OCI-LY3 (cell line): ENCODE data around the gene HS6ST1.

ENCODE experiments used
- H2AFZ ChIP-seq: fragments of 200-600, 300-600 bp; shearing (Covaris generic); 2 replicates; pipeline ENCODE4 v1.6.0; 2014; ENCODE audit warnings: antibody characterized with exemption, low read depth, low read length
- H3K27ac ChIP-seq: fragments of 200-600, 300-600 bp; sonication (generic); 2 replicates; pipeline ENCODE4 v1.5.1; 2014; ENCODE audit warnings: mild to moderate bottlenecking, low read length, moderate library complexity, mixed read lengths
- H3K27me3 ChIP-seq: fragments of 200-600, 300-600 bp; sonication (generic); 2 replicates; pipeline ENCODE4 v1.6.1; 2014; ENCODE audit warnings: low read depth, low read length, mixed read lengths
- H3K36me3 ChIP-seq: fragments of 200-600, 300-600 bp; sonication (generic); replicated peaks from 2 replicates; pipeline ENCODE3; 2014; ENCODE audit warnings: low read depth, low read length, mixed read lengths
- H3K4me1 ChIP-seq: fragments of 300-600, 200-600 bp; sonication (generic); 2 replicates; pipeline ENCODE4 v1.6.1; 2014; ENCODE audit warnings: low read length, mixed read lengths
- H3K4me2 ChIP-seq: fragments of 200-600, 300-600 bp; sonication (generic); 2 replicates; pipeline ENCODE4 v1.6.1; 2014; ENCODE audit warnings: low read length, mixed read lengths
- H3K4me3 ChIP-seq: fragments of 300-600, 200-600 bp; sonication (generic); 2 replicates; pipeline ENCODE4 v1.5.1; 2014; ENCODE audit warnings: antibody characterized with exemption, mild to moderate bottlenecking, low read length, moderate library complexity
- H3K79me2 ChIP-seq: fragments of 300-600, 200-600 bp; shearing (Covaris generic); 2 replicates; pipeline ENCODE4 v1.6.1; 2014; ENCODE audit warnings: mild to moderate bottlenecking, low read length, mixed read lengths
- H3K9ac ChIP-seq: fragments of 300-600, 200-600 bp; shearing (Covaris generic); 2 replicates; pipeline ENCODE4 v1.6.0; 2014; ENCODE audit warnings: mild to moderate bottlenecking, low read length, moderate library complexity
- H3K9me3 ChIP-seq: fragments of 200-600, 300-600 bp; shearing (Covaris generic); 2 replicates; pipeline ENCODE4 v1.6.1; 2014; ENCODE audit warnings: low read length, mixed read lengths; ENCODE audit not compliant: insufficient read depth
- H4K20me1 ChIP-seq: fragments of 200-600, 300-600 bp; sonication (generic); 2 replicates; pipeline ENCODE4 v1.6.1; 2016; ENCODE audit warnings: low read length, mixed read lengths; ENCODE audit not compliant: insufficient read depth
- CTCF ChIP-seq: fragments of 200-600, 300-600 bp; sonication (generic); IDR thresholded peaks from 2 replicates; pipeline ENCODE4 v1.5.1; 2014; ENCODE audit warnings: antibody characterized with exemption, low read length, low read depth
- EZH2phosphoT487 ChIP-seq: fragments of 200-600 bp; shearing (Covaris generic); IDR thresholded peaks from 2 replicates; pipeline ENCODE4 v1.6.1; 2018; ENCODE audit warnings: antibody characterized with exemption, mixed run types, low read depth

The HS6ST1 gene

GRCh38 chr2:128325611-128326181 is 7.0 kb upstream of the HS6ST1 start:
- Histone ChIP-seq H4K20me1 (peaks cover 3% of the 10 kb centered on the region; the same call in 1 of the 2 replicates), H3K4me1 (0 out of 2 replicates have a peak, but pooled peaks cover 3% of the 10 kb centered on the region), H3K79me2 (no peaks in the 10 kb centered on the region), H3K27me3 (no peaks in the 10 kb centered on the region), H2AFZ (no peak overlapping the region), H3K36me3 (no peaks in the 10 kb centered on the region), H3K9me3 (no peaks in the 10 kb centered on the region), H3K4me2 (no peak overlapping the region), H3K4me3 (no peak overlapping the region), H3K9ac (no peak overlapping the region), H3K27ac (no peak overlapping the region)
- TF ChIP-seq EZH2phosphoT487 (no peak), CTCF (no peak)

GRCh38 chr2:128324897-128325410 is 6.3 kb upstream of the HS6ST1 start:
- Histone ChIP-seq H3K27ac (no peak overlapping the region), H3K36me3 (no peaks in the 10 kb centered on the region), H3K4me3 (no peak overlapping the region), H3K4me2 (no peak overlapping the region), H4K20me1 (peaks cover 3% of the 10 kb centered on the region; the same call in 1 of the 2 replicates), H3K27me3 (peaks cover 4% of the 10 kb centered on the region; the same call in 1 of the 2 replicates), H3K9ac (no peak overlapping the region), H2AFZ (no peak overlapping the region), H3K4me1 (0 out of 2 replicates have a peak, but pooled peaks cover 3% of the 10 kb centered on the region), H3K9me3 (no peaks in the 10 kb centered on the region), H3K79me2 (no peaks in the 10 kb centered on the region)
- no peak for TF ChIP-seq CTCF
- TF ChIP-seq EZH2phosphoT487 = no peak

- Histone ChIP-seq H3K4me3 (no peak overlapping the region), H2AFZ (no peak overlapping the region), H3K4me1 (0 out of 2 replicates have a peak, but pooled peaks cover 3% of the 10 kb centered on the region), H3K27me3 (peaks cover 4% of the 10 kb centered on the region; the same call in 1 of the 2 replicates), H3K27ac (no peak overlapping the region), H3K4me2 (no peak overlapping the region), H3K9ac (no peak overlapping the region), H3K79me2 (no peaks in the 10 kb centered on the region), H3K36me3 (no peaks in the 10 kb centered on the region), H3K9me3 (no peaks in the 10 kb centered on the region), H4K20me1 (peaks cover 3% of the 10 kb centered on the region; the same call in 1 of the 2 replicates)
- no peak for TF ChIP-seq CTCF
- no peak for TF ChIP-seq EZH2phosphoT487
Measured at GRCh38 chr2:128324008-128324896, 5.6 kb upstream of the HS6ST1 start.

GRCh38 chr2:128323555-128323931 is 4.9 kb upstream of the HS6ST1 start:
- Histone ChIP-seq H3K79me2 (no peaks in the 10 kb centered on the region), H3K9me3 (no peaks in the 10 kb centered on the region), H3K4me3 (no peak overlapping the region), H2AFZ (no peak overlapping the region), H3K4me1 (0 out of 2 replicates have a peak, but pooled peaks cover 3% of the 10 kb centered on the region), H3K4me2 (no peak overlapping the region), H3K27ac (no peak overlapping the region), H3K27me3 (peaks cover 4% of the 10 kb centered on the region; the same call in 1 of the 2 replicates), H4K20me1 (peaks cover 3% of the 10 kb centered on the region; the same call in 1 of the 2 replicates), H3K36me3 (no peaks in the 10 kb centered on the region), H3K9ac (no peak overlapping the region)
- TF ChIP-seq EZH2phosphoT487 (no peak), CTCF (no peak)
